Measurements from ENCODE around the gene DLGAP4. TPM values are rescaled to one million over a fixed set of nuclear protein-coding genes. Genes with fewer than 3 reads are reported as not detected.
A peak's percentile ranks its signal among the peaks of the same experiment; 100 is the strongest.

The DLGAP4 gene
- total and polyA plus RNA-seq, 2 of the 13 experiments (the other 11 are each of a cell fraction or from before 2014, with no cell fraction given) = 15.2 to 26.7 TPM

DNA sequence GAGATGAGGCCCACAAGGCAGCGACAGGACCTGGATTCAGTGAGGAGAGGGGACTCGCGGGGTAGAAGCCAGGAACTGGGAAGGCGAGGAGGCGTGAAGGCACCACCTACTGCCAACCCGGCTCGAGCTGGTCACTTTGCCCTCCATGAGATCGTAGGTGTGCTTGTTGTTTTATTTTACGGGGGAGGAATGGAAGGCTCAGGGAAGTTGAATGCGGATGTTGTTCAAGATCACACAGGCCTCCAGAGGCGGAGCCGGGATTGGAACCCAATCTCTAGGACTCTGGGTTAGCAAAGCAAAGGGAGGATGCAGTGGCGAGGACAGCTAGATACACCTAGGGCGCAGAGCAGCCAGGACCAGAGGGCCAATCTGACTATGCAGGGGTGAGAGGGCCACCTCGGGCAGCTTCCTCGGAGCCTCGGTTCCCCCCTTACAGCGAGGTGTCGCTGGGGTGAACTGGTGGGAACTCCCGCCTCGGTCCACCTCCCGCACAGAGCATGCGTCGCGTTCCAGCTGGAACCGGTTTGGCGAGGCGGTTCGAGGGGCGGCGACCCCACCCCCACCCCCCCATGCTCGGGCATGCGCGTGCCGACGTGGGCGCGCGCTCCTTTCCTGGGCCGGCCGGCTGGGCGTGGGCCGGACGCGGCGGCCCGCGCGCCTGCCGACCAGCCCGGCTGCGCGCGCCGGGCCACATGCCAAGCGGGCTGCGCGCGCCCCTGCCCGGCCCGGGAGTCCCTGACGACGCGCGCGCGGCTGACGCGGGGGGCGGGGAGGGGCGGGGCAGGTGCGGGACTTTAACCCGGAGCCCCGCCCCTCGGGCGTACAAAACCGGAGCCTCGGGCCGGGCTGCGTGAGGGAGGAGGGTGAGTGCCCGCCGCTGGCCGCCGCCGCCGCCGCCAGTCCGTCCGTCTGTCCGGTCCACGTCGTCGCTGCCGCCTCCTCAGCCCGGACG lies 154.8 kb downstream of the DLGAP4 start (continued):
- TF ChIP-seq, protein P1, sequence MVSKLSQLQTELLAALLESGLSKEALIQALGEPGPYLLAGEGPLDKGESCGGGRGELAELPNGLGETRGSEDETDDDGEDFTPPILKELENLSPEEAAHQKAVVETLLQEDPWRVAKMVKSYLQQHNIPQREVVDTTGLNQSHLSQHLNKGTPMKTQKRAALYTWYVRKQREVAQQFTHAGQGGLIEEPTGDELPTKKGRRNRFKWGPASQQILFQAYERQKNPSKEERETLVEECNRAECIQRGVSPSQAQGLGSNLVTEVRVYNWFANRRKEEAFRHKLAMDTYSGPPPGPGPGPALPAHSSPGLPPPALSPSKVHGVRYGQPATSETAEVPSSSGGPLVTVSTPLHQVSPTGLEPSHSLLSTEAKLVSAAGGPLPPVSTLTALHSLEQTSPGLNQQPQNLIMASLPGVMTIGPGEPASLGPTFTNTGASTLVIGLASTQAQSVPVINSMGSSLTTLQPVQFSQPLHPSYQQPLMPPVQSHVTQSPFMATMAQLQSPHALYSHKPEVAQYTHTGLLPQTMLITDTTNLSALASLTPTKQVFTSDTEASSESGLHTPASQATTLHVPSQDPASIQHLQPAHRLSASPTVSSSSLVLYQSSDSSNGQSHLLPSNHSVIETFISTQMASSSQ (IDR thresholded peaks at IDR 0.05; ENCODE audit: low read depth) = no peak; the same call in 1 of the 2 replicates
- TF ChIP-seq, protein P1 (CRISPR knock-in tag; IDR thresholded peaks at IDR 0.05; ENCODE audit: borderline replicate concordance) = peak; percentile 77; the same call in 1 of the 2 replicates
- TF ChIP-seq, protein P2, sequence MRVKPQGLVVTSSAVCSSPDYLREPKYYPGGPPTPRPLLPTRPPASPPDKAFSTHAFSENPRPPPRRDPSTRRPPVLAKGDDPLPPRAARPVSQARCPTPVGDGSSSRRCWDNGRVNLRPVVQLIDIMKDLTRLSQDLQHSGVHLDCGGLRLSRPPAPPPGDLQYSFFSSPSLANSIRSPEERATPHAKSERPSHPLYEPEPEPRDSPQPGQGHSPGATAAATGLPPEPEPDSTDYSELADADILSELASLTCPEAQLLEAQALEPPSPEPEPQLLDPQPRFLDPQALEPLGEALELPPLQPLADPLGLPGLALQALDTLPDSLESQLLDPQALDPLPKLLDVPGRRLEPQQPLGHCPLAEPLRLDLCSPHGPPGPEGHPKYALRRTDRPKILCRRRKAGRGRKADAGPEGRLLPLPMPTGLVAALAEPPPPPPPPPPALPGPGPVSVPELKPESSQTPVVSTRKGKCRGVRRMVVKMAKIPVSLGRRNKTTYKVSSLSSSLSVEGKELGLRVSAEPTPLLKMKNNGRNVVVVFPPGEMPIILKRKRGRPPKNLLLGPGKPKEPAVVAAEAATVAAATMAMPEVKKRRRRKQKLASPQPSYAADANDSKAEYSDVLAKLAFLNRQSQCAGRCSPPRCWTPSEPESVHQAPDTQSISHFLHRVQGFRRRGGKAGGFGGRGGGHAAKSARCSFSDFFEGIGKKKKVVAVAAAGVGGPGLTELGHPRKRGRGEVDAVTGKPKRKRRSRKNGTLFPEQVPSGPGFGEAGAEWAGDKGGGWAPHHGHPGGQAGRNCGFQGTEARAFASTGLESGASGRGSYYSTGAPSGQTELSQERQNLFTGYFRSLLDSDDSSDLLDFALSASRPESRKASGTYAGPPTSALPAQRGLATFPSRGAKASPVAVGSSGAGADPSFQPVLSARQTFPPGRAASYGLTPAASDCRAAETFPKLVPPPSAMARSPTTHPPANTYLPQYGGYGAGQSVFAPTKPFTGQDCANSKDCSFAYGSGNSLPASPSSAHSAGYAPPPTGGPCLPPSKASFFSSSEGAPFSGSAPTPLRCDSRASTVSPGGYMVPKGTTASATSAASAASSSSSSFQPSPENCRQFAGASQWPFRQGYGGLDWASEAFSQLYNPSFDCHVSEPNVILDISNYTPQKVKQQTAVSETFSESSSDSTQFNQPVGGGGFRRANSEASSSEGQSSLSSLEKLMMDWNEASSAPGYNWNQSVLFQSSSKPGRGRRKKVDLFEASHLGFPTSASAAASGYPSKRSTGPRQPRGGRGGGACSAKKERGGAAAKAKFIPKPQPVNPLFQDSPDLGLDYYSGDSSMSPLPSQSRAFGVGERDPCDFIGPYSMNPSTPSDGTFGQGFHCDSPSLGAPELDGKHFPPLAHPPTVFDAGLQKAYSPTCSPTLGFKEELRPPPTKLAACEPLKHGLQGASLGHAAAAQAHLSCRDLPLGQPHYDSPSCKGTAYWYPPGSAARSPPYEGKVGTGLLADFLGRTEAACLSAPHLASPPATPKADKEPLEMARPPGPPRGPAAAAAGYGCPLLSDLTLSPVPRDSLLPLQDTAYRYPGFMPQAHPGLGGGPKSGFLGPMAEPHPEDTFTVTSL (CRISPR knock-in tag; IDR thresholded peaks at IDR 0.05; ENCODE audit: borderline replicate concordance) = no peak
- TF ChIP-seq MED1 (CRISPR knock-in tag; IDR thresholded peaks at IDR 0.05) = peak; percentile 81
- TF ChIP-seq NPAS2 (CRISPR knock-in tag; IDR thresholded peaks at IDR 0.05; ENCODE audit: borderline replicate concordance) = no peak
- TF ChIP-seq, protein P3, sequence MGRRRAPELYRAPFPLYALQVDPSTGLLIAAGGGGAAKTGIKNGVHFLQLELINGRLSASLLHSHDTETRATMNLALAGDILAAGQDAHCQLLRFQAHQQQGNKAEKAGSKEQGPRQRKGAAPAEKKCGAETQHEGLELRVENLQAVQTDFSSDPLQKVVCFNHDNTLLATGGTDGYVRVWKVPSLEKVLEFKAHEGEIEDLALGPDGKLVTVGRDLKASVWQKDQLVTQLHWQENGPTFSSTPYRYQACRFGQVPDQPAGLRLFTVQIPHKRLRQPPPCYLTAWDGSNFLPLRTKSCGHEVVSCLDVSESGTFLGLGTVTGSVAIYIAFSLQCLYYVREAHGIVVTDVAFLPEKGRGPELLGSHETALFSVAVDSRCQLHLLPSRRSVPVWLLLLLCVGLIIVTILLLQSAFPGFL (CRISPR knock-in tag; IDR thresholded peaks at IDR 0.05) = no peak
- TF ChIP-seq STAT5B (CRISPR knock-in tag; IDR thresholded peaks at IDR 0.05) = no peak
- no peak; the same call in 1 of the 2 replicates for TF ChIP-seq RBAK (CRISPR knock-in tag; IDR thresholded peaks at IDR 0.05)
- TF ChIP-seq PITX1 (CRISPR knock-in tag; IDR thresholded peaks at IDR 0.05) = peak; percentile 75
- TF ChIP-seq KDM4B (CRISPR knock-in tag; IDR thresholded peaks at IDR 0.05) = no peak; the same call in 1 of the 2 replicates
- TF ChIP-seq, protein P4, sequence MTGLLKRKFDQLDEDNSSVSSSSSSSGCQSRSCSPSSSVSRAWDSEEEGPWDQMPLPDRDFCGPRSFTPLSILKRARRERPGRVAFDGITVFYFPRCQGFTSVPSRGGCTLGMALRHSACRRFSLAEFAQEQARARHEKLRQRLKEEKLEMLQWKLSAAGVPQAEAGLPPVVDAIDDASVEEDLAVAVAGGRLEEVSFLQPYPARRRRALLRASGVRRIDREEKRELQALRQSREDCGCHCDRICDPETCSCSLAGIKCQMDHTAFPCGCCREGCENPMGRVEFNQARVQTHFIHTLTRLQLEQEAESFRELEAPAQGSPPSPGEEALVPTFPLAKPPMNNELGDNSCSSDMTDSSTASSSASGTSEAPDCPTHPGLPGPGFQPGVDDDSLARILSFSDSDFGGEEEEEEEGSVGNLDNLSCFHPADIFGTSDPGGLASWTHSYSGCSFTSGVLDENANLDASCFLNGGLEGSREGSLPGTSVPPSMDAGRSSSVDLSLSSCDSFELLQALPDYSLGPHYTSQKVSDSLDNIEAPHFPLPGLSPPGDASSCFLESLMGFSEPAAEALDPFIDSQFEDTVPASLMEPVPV (CRISPR knock-in tag; IDR thresholded peaks at IDR 0.05) = peak; percentile 1; the same call in 1 of the 2 replicates
- TF ChIP-seq SMARCC2 (IDR thresholded peaks at IDR 0.05) = no peak
- TF ChIP-seq, protein P5, sequence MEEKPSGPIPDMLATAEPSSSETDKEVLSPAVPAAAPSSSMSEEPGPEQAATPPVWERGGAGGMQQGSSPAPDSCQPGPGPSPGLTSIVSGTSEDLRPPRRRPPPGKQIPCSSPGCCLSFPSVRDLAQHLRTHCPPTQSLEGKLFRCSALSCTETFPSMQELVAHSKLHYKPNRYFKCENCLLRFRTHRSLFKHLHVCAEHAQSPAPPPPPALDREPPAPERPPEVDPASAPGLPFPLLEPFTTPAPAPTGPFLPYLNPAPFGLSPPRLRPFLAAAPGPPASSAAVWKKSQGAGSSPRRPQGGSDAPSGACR (CRISPR knock-in tag; IDR thresholded peaks at IDR 0.05) = no peak; the same call in 1 of the 2 replicates
- peak; percentile 86; the same call in 1 of the 2 replicates for TF ChIP-seq ZNF761 (CRISPR knock-in tag; conservative IDR thresholded peaks at IDR 0.05)

Data from HepG2 (cell line).